Mesothelial cell of epicardium (in vitro differentiated cells): ENCODE data around the gene ELMOD3. TPM values are rescaled to one million over a fixed set of nuclear protein-coding genes. Genes with fewer than 3 reads are reported as not detected.

Source experiments
- DNase-seq, 2 experiments: peaks; one replicate each; pipeline ENCODE4 v3.0.0; 2021; ENCODE audit warnings: low spot score in 2 of 2; ENCODE audit not compliant: unreplicated experiment in 2 of 2
- H3K27ac Mint-ChIP-seq: 2 replicates; pipeline ENCODE4 v1.8.0; 2021; ENCODE audit warnings: mixed read lengths
- H3K27me3 Mint-ChIP-seq: 2 replicates; pipeline ENCODE4 v1.8.0; 2021; ENCODE audit warnings: low read depth, mixed read lengths
- H3K36me3 Mint-ChIP-seq: 2 replicates; pipeline ENCODE4 v1.8.0; 2021; ENCODE audit warnings: mixed read lengths
- H3K4me1 Mint-ChIP-seq: 2 replicates; pipeline ENCODE4 v1.8.0; 2021; ENCODE audit warnings: mixed read lengths
- H3K4me3 Mint-ChIP-seq: 2 replicates; pipeline ENCODE4 v1.8.0; 2021; ENCODE audit warnings: mild to moderate bottlenecking, moderate library complexity, mixed read lengths
- H3K9me3 Mint-ChIP-seq: 2 replicates; pipeline ENCODE4 v1.8.0; 2021; ENCODE audit warnings: mixed read lengths
- total RNA-seq: library from RNA; stranded (reverse); gene quantifications from 3 replicates; pipeline ENCODE4 v1.2.1, GENCODE V29; 2021
- TF ChIP-seq, protein P1 (sequence below): fragments of 200-600 bp; sonication (generic); IDR thresholded peaks from one replicate; pipeline ENCODE4 v1.5.0; 2021; ENCODE audit warnings: antibody characterized with exemption; ENCODE audit not compliant: unreplicated experiment

Gene ELMOD3
- total RNA-seq, 1 donor from 2014 or later = 24.5 TPM

DNA sequence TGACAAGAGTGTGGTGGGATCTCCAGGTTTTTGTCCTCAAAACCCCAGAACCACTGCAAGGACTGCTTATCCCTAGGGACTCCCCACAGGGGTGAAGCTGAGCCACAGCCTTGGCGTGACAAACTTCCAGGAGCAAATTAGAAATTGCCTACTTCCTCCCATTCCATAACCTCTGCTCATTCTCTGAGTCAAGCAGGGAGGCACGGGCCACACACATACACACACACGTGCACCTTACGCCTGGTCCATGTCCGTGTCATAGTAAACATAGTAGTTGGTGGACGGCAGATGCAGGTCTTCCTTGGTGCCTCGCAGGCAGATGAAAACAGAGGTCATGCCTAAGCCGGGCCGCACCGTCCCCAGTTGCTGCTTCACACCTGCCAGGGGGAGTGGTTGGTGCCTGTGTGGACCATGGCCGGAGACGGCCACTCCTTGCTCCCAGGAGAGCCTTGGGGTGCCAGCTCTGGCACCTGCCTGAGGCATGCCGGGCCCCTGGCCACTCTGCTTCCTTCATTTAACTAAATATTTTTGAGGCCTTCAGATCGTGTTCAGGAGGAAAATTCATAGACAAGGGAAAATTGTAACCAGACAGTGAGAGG, 10.1 kb upstream of the ELMOD3 start:
- DNase-seq = no peak
- TF ChIP-seq, protein P1, sequence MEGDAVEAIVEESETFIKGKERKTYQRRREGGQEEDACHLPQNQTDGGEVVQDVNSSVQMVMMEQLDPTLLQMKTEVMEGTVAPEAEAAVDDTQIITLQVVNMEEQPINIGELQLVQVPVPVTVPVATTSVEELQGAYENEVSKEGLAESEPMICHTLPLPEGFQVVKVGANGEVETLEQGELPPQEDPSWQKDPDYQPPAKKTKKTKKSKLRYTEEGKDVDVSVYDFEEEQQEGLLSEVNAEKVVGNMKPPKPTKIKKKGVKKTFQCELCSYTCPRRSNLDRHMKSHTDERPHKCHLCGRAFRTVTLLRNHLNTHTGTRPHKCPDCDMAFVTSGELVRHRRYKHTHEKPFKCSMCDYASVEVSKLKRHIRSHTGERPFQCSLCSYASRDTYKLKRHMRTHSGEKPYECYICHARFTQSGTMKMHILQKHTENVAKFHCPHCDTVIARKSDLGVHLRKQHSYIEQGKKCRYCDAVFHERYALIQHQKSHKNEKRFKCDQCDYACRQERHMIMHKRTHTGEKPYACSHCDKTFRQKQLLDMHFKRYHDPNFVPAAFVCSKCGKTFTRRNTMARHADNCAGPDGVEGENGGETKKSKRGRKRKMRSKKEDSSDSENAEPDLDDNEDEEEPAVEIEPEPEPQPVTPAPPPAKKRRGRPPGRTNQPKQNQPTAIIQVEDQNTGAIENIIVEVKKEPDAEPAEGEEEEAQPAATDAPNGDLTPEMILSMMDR = no peak
- no peak overlapping the region for H3K4me3 Mint-ChIP-seq
- no peak overlapping the region for H3K27ac Mint-ChIP-seq
- H3K9me3 Mint-ChIP-seq = no peaks in the 10 kb centered on the region
- H3K4me1 Mint-ChIP-seq = no peaks in the 10 kb centered on the region
- peaks cover 2% of the 10 kb centered on the region for H3K27me3 Mint-ChIP-seq
- H3K36me3 Mint-ChIP-seq = peaks cover 19% of the 10 kb centered on the region

DNA sequence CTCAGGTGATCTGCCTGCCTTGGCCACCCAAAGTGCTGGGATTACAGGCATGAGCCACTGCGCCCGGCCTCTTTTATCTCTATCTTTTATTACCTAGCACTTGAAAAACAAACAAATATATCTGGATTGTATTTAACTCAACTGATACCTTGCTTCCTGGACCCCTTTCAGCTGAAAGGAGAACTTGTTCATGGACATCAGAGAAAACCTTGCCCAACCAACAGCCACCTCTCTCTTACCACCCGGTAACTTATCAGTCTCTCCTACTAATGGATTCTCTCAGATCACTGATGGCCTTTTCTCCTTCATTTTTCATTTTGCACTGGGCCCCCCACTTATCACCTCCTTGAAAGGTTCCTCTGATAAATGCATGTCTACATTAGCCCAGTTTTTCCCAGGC, 7.0 kb upstream of the ELMOD3 start:
- Mint-ChIP-seq H3K27me3 (no peaks in the 10 kb centered on the region), H3K36me3 (peaks cover 32% of the 10 kb centered on the region), H3K4me1 (peaks cover under 1% of the 10 kb centered on the region), H3K9me3 (no peaks in the 10 kb centered on the region), H3K4me3 (no peak overlapping the region), H3K27ac (no peak overlapping the region)
- no peak for DNase-seq
- TF ChIP-seq, protein P1 = no peak

DNA sequence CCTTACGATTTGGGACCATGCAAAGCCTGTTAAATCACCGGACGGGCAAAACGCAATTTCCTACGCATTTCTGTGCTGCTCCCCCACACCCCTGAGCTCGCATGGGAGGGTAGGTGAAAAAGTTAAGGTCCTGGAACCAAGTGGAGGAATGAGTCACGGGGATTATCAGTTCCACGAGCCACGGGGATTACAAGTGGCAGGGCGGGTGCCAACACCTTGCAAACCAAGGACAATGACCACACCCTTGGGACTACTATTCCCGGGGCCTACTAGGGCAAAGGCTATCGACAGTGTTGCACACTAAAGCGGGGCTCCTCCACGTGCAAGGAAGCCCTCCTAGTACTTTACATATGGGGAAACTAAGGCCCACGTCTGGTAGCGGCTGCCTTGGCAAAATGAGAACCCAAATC, 688 bp upstream of the ELMOD3 start:
- TF ChIP-seq, protein P1 = no peak
- Mint-ChIP-seq H3K36me3 (peaks cover 24% of the 10 kb centered on the region), H3K27me3 (no peaks in the 10 kb centered on the region), H3K4me3 (peak overlapping the region; percentile 98), H3K9me3 (no peaks in the 10 kb centered on the region), H3K4me1 (peaks cover 24% of the 10 kb centered on the region), H3K27ac (peak overlapping the region; percentile 99)
- peak in 1 of 2 experiments; percentile 41 for DNase-seq

DNA sequence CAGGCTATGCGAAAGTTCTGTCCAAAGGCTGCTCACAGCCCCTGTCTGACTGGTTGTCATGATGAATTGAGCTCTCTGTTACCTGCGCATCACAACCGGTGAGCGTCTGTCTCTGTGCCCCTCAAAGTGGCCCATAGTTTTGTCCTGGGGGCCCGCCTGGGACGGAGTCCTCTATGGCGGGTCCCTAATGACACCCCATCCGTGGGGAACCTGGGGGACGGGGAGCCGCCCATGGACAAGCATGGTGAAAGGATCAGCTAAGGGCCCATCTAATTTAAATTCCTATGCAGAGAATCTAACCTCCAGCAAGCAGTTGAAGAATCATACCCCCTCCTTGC, 473 bp downstream of the ELMOD3 start:
- peak overlapping the region; percentile 99 for H3K27ac Mint-ChIP-seq
- DNase-seq = no peak
- TF ChIP-seq, protein P1 = no peak
- peaks cover 24% of the 10 kb centered on the region for H3K4me1 Mint-ChIP-seq
- H3K9me3 Mint-ChIP-seq = no peaks in the 10 kb centered on the region
- peaks cover 17% of the 10 kb centered on the region for H3K36me3 Mint-ChIP-seq
- H3K27me3 Mint-ChIP-seq = no peaks in the 10 kb centered on the region
- H3K4me3 Mint-ChIP-seq = peak overlapping the region; percentile 98

DNA sequence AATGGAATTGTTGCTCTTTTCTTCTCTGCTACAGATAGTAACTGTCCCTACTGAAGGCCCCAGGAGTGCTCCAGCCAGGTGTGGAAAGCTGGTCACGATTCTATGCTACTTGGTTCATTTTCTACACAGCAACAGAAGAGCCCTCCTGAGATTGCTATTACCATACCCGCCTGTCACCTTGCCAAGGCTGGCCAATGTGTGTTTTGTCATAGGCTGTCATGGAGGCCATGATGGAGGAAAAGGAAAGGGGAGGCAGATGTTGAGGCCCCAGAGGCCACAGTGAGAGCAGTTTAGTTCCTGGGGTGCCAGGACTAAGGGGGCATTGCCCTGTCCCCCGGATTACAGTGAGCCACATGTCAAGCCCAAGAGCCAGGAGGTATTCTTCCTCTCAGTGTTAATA, 952 bp downstream of the ELMOD3 start:
- Mint-ChIP-seq H3K4me3 (peak overlapping the region; percentile 98), H3K27ac (peak overlapping the region; percentile 79), H3K27me3 (no peaks in the 10 kb centered on the region), H3K36me3 (peaks cover 13% of the 10 kb centered on the region), H3K9me3 (no peaks in the 10 kb centered on the region), H3K4me1 (peaks cover 24% of the 10 kb centered on the region)
- DNase-seq = no peak
- TF ChIP-seq, protein P1 = no peak

DNA sequence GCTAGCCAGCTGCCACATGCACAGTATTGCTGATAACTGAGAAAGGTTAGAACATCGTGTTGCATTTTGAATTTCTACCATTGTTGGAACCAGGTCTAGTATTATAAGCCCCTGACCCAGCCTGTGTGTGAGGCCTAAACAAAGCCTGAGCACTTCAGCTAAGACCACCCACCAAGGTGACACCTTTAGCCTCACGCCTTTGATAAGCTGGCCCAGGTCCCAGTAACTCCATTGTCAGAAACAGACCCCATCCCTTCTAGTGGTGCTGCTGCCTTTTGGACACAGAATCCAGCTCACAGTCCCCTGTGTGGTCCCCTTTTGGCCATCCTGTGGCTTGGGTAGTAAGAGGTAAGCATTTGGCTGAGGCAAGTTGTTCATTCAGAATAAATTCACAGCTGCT, 1.6 kb downstream of the ELMOD3 start:
- peaks cover 24% of the 10 kb centered on the region for H3K4me1 Mint-ChIP-seq
- H3K36me3 Mint-ChIP-seq = peaks cover 8% of the 10 kb centered on the region
- TF ChIP-seq, protein P1 = no peak
- no peaks in the 10 kb centered on the region for H3K27me3 Mint-ChIP-seq
- H3K27ac Mint-ChIP-seq = no peak overlapping the region
- H3K9me3 Mint-ChIP-seq = no peaks in the 10 kb centered on the region
- DNase-seq = no peak
- H3K4me3 Mint-ChIP-seq = peak overlapping the region; percentile 98
